Measurements from ENCODE around the gene SUMO3. TPM values are rescaled to one million over a fixed set of nuclear protein-coding genes. Genes with fewer than 3 reads are reported as not detected.

SUMO3 gene
- total and polyA plus RNA-seq, 2 of the 4 experiments (the other 2 are of a cell fraction), result 64.9 to 101 TPM

GRCh38 chr21:44835647-44835973, 17.7 kb upstream of the SUMO3 start:
- Histone ChIP-seq H2AK9ac (replicated peaks; ENCODE audit: low read depth, low read length, poor library complexity) (no peak overlapping the region), H4K8ac (ENCODE audit: low read depth in 2 of 2, low read length in 2 of 2) (no peak overlapping the region), H3K4me3 (ENCODE audit: insufficient read depth, low read depth, low read length) (no peak overlapping the region), H2BK20ac (ENCODE audit: low read depth, low read length) (no peak overlapping the region), H3K9me1 (ENCODE audit: insufficient read depth, low read length) (no peaks in the 10 kb centered on the region), H3K27me3 (ENCODE audit: control insufficient read depth, insufficient read depth, low read length) (peaks cover 21% of the 10 kb centered on the region), H3K9me3 (ENCODE audit: control insufficient read depth, insufficient read depth, low read length) (no peaks in the 10 kb centered on the region), H3K9ac (ENCODE audit: low read depth, low read length) (no peak overlapping the region), H3K4ac (ENCODE audit: low read depth, low read length) (no peak overlapping the region), H2BK15ac (ENCODE audit: low read depth, low read length) (no peak overlapping the region), H3K56ac (ENCODE audit: extremely low read depth, insufficient read depth, low read length) (no peak overlapping the region), H4K91ac (ENCODE audit: insufficient read depth, low read depth, low read length) (no peak overlapping the region), H3K4me2 (ENCODE audit: low read depth, low read length) (no peak overlapping the region), H2AFZ (replicated peaks; ENCODE audit: low read length, poor library complexity) (no peak overlapping the region), H4K20me1 (ENCODE audit: insufficient read depth, low read length) (no peaks in the 10 kb centered on the region), H3K79me1 (ENCODE audit: low read depth in 1 of 2, low read length in 2 of 2) (no peaks in the 10 kb centered on the region), H2BK120ac (ENCODE audit: low read depth, low read length) (no peak overlapping the region), H3K4me1 (ENCODE audit: control insufficient read depth, insufficient read depth, low read length) (peaks cover 5% of the 10 kb centered on the region; the same call in 1 of the 2 replicates), H2AK5ac (ENCODE audit: low read depth, low read length) (no peak overlapping the region), H2BK5ac (ENCODE audit: low read depth, low read length, poor library complexity, severe bottlenecking) (no peak overlapping the region), H4K5ac (ENCODE audit: low read depth, low read length) (no peak overlapping the region), H3K14ac (replicated peaks; ENCODE audit: low read depth, low read length) (no peak overlapping the region), H3K27ac (ENCODE audit: insufficient read depth, low read length) (no peak overlapping the region), H3K18ac (ENCODE audit: low read depth, low read length) (no peak overlapping the region), H3K36me3 (ENCODE audit: control insufficient read depth, insufficient read depth, low read length) (no peaks in the 10 kb centered on the region), H3K23ac (ENCODE audit: low read depth, low read length) (no peak overlapping the region)
- 100% methylated on average over 1 of the region's 8 CpGs; no CpG with 5 or more reads in 1 of the 2 experiments for WGBS, 2 experiments (ENCODE audit: extremely low coverage in 2 of 2, insufficient read length in 1 of 2)
- ATAC-seq (ENCODE audit: low read depth) (no peak), DNase-seq (no peak)
- ChIA-PET CTCF (no interaction called here), POLR2A (ENCODE audit: unreplicated experiment) (no interaction called here)
- no TSS peak for BruUV-seq (replicated peaks)
- intact Hi-C loops (cut with micrococcal nuclease), result no loop called here
- dilution Hi-C loops (cut with HindIII; ENCODE audit: low sequenced_read_pairs, unreplicated experiment), result no loop called here
- in situ Hi-C loops (cut with MboI; ENCODE audit: low sequenced_read_pairs), result no loop called here
- TF ChIP-seq RFX5 (IDR thresholded peaks at IDR 0.05; ENCODE audit: low read depth, low read length) (no peak), CEBPB (IDR thresholded peaks at IDR 0.05; ENCODE audit: low read depth, low read length) (no peak), NFE2L2 (IDR thresholded peaks at IDR 0.05; ENCODE audit: low read depth, low read length) (no peak), USF2 (IDR thresholded peaks at IDR 0.05; ENCODE audit: low read depth, low read length) (no peak), FOS (IDR thresholded peaks at IDR 0.05; ENCODE audit: low read depth, low read length) (no peak), RCOR1 (IDR thresholded peaks at IDR 0.05; ENCODE audit: insufficient replicate concordance, low read length) (no peak), CHD1 (IDR thresholded peaks at IDR 0.05; ENCODE audit: low read depth, low read length) (no peak), SMC3 (IDR thresholded peaks at IDR 0.05; ENCODE audit: low read depth, low read length) (no peak), MAZ (IDR thresholded peaks at IDR 0.05; ENCODE audit: borderline replicate concordance, low read depth, low read length) (no peak)

Measured in IMR-90 (cell line).